Neutrophil (primary cell): ENCODE results near the gene SLC17A8.

Source experiments
- H3K27ac ChIP-seq: fragments of 200-600 bp; sonication (generic); 2 replicates; pipeline ENCODE4 v1.5.1; 2016; ENCODE audit warnings: mild to moderate bottlenecking, moderate library complexity
- H3K27me3 ChIP-seq: fragments of 200-600 bp; sonication (generic); 2 replicates; pipeline ENCODE4 v1.6.0; 2016; ENCODE audit warnings: mild to moderate bottlenecking
- H3K36me3 ChIP-seq: fragments of 200-600 bp; sonication (generic); 2 replicates; pipeline ENCODE4 v1.5.1; 2017
- H3K4me1 ChIP-seq, 2 experiments: fragments of 200-600 bp in 1 of 2; sonication (generic) in 1 of 2; 1 replicate in 1 of 2; 2 replicates in 1 of 2; pipeline versions ENCODE4 v1.5.1 to v1.6.1; 2013 to 2016; ENCODE audit warnings: low read depth in 1 of 2, low read length in 1 of 2, mild to moderate bottlenecking in 1 of 2, moderate library complexity in 1 of 2; ENCODE audit not compliant: control insufficient read depth in 1 of 2, insufficient read depth in 1 of 2
- H3K4me3 ChIP-seq, 2 experiments: fragments of 200-600 bp in 1 of 2; sonication (generic) in 1 of 2; 1 replicate in 1 of 2; 2 replicates in 1 of 2; pipeline ENCODE4 v1.5.1; 2013 to 2016; ENCODE audit warnings: low read depth in 1 of 2, low read length in 1 of 2, mild to moderate bottlenecking in 1 of 2, moderate library complexity in 1 of 2
- H3K9me3 ChIP-seq: fragments of 200-600 bp; sonication (generic); 2 replicates; pipeline ENCODE4 v1.5.1; 2016
- CTCF ChIP-seq: fragments of 200-600 bp; sonication (generic); IDR thresholded peaks from 2 replicates; pipeline ENCODE4 v1.5.1; 2016; ENCODE audit warnings: antibody characterized with exemption

Gene SLC17A8

GRCh38 chr12:100393200-100393599, 36.3 kb downstream of the SLC17A8 start:
- no peaks in the 10 kb centered on the region for H3K36me3 ChIP-seq
- H3K27me3 ChIP-seq = peaks cover 6% of the 10 kb centered on the region
- H3K27ac ChIP-seq = no peak overlapping the region
- no peaks in the 10 kb centered on the region for H3K4me1 ChIP-seq
- TF ChIP-seq CTCF = no peak
- no peaks in the 10 kb centered on the region for H3K9me3 ChIP-seq
- H3K4me3 ChIP-seq = no peak overlapping the region

GRCh38 chr12:100395811-100396210, 38.9 kb downstream of the SLC17A8 start:
- Histone ChIP-seq H3K36me3 (no peaks in the 10 kb centered on the region), H3K27me3 (peaks cover 6% of the 10 kb centered on the region), H3K9me3 (no peaks in the 10 kb centered on the region), H3K4me3 (no peak overlapping the region), H3K27ac (no peak overlapping the region), H3K4me1 (no peaks in the 10 kb centered on the region)
- TF ChIP-seq CTCF = no peak

- Histone ChIP-seq H3K27me3 (peaks cover 4% of the 10 kb centered on the region), H3K9me3 (no peaks in the 10 kb centered on the region), H3K36me3 (no peaks in the 10 kb centered on the region), H3K27ac (no peak overlapping the region), H3K4me3 (no peak overlapping the region), H3K4me1 (no peaks in the 10 kb centered on the region)
- no peak for TF ChIP-seq CTCF
Measured at GRCh38 chr12:100398307-100398706, 41.4 kb downstream of the SLC17A8 start.

DNA sequence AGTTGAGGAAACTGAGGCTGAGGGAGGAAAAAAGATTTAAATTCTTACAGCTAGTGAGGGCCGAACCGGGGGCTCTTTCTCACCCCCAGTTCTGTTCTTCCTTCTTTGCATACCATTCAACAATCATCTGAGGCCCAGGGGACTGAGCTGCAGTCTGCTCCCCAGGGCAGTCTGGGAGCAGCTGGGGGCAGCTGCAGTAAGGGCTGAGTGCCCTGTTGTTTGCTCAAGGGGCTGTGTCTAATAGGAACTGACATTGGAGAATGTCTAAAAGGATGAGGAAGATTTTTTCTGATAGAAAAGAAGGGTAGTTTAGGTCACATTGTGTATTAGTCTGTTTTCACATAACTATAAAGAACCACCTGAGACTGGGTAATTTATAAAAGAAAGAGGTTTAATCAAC, 42.2 kb downstream of the SLC17A8 start:
- Histone ChIP-seq H3K27me3 (peaks cover 4% of the 10 kb centered on the region), H3K4me3 (no peak overlapping the region), H3K9me3 (no peaks in the 10 kb centered on the region), H3K4me1 (no peaks in the 10 kb centered on the region), H3K36me3 (no peaks in the 10 kb centered on the region), H3K27ac (no peak overlapping the region)
- TF ChIP-seq CTCF = no peak

- Histone ChIP-seq H3K27me3 (peaks cover 4% of the 10 kb centered on the region), H3K4me3 (no peak overlapping the region), H3K36me3 (no peaks in the 10 kb centered on the region), H3K4me1 (no peaks in the 10 kb centered on the region), H3K9me3 (no peaks in the 10 kb centered on the region), H3K27ac (no peak overlapping the region)
- no peak for TF ChIP-seq CTCF
Measured at GRCh38 chr12:100401660-100402059, 44.8 kb downstream of the SLC17A8 start.

DNA sequence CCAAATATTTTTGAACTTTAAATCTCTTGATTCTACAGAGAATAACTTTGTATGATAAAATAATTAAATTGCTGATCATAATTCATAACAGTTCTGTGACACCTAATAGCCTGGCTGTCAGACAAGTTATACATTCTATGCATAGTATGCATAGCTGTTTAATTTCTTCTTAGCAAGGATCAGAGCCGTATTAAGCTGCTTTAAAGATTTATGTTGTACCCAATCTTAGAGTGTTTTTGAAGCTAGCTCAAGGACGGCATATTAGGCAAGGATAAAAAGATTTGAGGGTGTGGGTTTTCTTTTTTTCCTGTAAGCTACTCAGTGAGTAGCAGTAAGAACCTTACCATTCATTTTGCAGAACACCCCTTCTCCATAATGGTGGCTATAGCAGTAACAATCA, 45.9 kb downstream of the SLC17A8 start:
- no peaks in the 10 kb centered on the region for H3K9me3 ChIP-seq
- no peaks in the 10 kb centered on the region for H3K4me1 ChIP-seq
- H3K27ac ChIP-seq = no peak overlapping the region
- TF ChIP-seq CTCF = no peak
- peaks cover 4% of the 10 kb centered on the region for H3K27me3 ChIP-seq
- no peaks in the 10 kb centered on the region for H3K36me3 ChIP-seq
- H3K4me3 ChIP-seq = no peak overlapping the region
